ENCODE measurements around the gene C1QTNF8.

DNA sequence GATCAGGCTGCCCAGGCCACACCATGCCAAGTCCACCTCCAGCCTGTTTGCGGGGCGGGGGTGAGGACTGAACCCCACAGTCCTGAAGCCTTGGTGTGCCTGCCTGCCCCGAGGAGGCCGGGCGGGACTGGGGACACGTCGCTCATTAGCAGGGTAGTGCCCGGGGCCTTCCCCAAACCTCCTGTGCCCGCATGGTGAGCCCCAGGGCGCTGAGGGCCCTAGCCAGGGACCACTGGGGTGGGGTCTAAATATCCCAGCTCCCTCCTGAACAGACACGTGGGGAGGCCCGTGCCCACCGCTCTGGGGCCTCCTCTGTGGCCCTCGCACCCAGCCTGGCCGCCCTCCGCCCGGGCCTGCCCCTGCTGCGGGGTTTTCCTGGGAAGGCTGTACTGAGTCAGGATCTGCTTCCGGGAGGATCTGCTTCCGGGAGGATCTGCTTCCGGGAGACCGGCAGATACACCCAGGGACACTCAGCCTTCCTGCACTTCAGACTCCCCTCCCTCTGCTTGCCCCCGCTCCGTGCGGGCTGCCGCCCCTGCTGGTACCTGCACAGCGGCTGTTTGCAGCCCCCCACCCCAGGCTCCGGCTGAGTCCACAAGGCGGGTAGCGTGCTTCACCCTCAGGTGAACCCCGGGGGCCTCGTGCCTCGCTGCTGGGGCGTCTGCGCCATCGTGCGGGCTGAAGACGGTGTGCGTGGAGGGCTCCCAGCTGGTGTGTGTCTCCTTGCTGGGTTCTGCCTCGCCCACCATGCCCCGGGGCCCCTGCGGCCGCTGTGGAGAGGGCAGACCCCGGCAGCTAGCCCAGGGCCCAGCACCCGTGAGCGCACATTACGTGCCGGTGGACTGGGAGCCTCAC is 33.3 kb upstream of the C1QTNF8 start:
- TF ChIP-seq, protein P1, sequence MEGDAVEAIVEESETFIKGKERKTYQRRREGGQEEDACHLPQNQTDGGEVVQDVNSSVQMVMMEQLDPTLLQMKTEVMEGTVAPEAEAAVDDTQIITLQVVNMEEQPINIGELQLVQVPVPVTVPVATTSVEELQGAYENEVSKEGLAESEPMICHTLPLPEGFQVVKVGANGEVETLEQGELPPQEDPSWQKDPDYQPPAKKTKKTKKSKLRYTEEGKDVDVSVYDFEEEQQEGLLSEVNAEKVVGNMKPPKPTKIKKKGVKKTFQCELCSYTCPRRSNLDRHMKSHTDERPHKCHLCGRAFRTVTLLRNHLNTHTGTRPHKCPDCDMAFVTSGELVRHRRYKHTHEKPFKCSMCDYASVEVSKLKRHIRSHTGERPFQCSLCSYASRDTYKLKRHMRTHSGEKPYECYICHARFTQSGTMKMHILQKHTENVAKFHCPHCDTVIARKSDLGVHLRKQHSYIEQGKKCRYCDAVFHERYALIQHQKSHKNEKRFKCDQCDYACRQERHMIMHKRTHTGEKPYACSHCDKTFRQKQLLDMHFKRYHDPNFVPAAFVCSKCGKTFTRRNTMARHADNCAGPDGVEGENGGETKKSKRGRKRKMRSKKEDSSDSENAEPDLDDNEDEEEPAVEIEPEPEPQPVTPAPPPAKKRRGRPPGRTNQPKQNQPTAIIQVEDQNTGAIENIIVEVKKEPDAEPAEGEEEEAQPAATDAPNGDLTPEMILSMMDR (IDR thresholded peaks at IDR 0.05), result no peak
- TF ChIP-seq POLR2A (IDR thresholded peaks at IDR 0.05) (no peak), POLR2AphosphoS5 (IDR thresholded peaks at IDR 0.05) (no peak), EP300 (IDR thresholded peaks at IDR 0.05) (no peak)

Data from upper lobe of left lung (tissue), 4 donors.